HG03095 (cell line): ENCODE results near the gene SPTLC1.
"Not testable (repeated sequence)": the region's sequence is repeated elsewhere in the genome, so short reads cannot be mapped to it uniquely, and the experiment has no call there.

Source experiments
- ATAC-seq: cut with Tn5 transposase; IDR thresholded peaks from one replicate; pipeline ENCODE4 v1.9.1; 2021; ENCODE audit warnings: moderate library complexity; ENCODE audit not compliant: unreplicated experiment

SPTLC1 gene, protein sequence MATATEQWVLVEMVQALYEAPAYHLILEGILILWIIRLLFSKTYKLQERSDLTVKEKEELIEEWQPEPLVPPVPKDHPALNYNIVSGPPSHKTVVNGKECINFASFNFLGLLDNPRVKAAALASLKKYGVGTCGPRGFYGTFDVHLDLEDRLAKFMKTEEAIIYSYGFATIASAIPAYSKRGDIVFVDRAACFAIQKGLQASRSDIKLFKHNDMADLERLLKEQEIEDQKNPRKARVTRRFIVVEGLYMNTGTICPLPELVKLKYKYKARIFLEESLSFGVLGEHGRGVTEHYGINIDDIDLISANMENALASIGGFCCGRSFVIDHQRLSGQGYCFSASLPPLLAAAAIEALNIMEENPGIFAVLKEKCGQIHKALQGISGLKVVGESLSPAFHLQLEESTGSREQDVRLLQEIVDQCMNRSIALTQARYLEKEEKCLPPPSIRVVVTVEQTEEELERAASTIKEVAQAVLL

DNA sequence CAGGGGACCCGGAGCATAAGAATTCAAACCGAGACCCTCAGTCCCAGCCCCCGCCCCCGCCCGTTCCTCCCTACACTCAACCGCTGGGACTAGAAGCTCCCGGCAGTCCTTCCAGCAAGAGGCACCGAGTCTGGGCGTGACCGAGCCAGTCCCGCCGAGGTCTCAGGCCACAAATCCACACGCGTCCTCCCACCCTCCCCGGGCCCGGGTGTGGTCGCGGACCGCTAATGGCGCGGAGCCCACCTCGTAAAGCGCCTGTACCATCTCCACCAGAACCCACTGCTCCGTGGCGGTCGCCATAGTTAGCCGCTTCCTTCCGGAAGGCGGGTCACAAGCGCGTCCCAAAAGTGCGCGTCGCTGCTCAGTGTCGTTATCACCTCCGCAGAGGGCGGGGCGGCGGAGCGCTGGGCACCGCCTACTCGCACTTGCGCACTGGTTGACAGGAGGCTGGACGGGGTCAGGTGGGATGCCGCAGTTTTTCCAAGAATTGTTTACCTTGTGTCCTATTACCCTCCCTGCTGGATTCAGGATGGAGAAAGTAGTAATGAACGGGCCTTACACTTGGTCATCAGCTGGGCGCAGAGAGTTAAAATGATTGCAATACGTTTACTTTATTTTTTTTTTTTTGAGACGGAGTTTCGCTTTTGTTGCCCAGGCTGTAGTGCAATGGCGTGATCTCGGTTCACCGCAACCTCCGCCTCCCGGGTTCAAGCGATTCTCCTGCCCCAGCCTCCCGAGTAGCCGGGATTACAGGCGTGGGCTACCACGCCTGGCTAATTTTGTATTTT lies at the start of gene SPTLC1:
TSS of gene SPTLC1 (minus strand) at position 343 of the 788 bp plus-strand sequence. CDS start at position 300, 43 bp downstream.
- peak; percentile 98 for ATAC-seq

DNA sequence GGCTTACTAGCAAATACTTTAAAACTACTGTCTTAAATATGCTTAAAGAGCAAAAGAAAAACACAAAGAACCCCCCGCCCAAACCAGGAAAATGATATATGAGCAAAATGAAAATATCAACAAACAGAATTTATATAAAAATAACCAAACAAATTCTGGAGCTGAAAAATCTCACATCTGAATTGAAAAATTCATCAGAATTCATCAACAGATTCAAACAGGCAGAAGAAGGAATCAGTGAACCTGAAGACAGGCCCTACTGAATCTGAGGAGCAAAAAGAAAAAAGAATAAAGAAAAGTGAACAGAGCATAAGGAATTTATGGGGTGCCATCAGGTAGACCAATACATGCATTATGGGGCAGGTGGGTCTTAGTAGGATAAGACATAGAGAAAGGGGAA lies 49.8 kb upstream of the SPTLC1 start:
- ATAC-seq: no peak

DNA sequence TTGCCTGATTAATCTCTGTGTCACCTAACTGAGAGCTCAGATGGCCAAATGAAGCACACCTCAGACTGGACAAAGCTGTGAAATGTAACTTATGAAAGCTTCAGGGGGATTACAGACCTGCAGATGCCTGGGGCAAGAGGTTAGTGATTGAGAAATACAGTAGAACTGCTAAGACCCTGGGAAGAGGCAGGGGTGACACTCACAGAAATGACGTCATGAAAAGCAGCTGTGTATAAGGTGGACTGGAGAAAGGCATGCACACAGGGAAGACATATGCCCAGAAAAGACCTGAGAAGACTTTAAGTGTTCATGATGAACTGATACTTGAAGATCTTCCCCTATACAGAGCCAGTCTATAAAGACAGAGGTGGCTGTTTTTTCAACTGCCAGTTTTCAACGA lies 49.3 kb upstream of the SPTLC1 start:
- ATAC-seq: no peak

DNA sequence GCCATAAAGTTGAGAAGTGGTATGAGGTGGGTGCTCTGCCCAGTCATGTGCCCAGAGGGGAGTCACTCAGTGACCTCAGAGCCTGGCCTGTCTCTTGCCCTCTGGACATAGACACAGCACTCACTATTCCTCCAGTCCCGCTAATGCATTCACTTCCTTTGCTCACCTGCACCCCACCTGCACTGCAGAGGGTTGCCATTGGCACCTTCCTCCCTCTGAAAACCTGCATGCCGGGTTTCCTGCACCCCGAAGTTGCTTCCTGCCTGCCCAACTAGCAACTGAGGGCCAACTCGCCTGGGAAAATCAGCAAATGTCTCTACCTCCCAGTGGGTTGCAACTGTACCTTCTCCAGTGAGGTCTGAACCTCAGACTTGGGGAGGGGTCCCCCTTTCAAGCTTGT lies 48.1 kb upstream of the SPTLC1 start:
- ATAC-seq: no peak

DNA sequence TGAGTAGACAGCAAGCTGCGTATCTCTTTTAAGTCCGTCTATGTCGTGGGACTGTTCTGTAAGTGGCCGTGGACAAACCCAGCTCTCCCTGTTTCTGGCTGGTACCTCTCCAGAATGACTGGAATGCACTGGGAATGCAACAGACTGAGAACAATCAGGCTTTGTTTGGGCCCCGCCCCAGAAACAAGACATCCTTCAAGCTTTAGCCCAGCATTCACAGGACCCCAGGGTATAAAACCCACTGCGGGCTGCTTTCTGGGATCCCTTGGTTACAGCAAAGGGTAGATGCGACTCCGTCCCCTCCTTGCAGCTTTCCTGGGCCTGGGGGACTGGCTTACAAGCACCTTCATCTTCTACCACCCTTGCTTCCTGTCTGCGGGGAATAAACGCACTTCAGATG lies 45.6 kb upstream of the SPTLC1 start:
- no peak for ATAC-seq

DNA sequence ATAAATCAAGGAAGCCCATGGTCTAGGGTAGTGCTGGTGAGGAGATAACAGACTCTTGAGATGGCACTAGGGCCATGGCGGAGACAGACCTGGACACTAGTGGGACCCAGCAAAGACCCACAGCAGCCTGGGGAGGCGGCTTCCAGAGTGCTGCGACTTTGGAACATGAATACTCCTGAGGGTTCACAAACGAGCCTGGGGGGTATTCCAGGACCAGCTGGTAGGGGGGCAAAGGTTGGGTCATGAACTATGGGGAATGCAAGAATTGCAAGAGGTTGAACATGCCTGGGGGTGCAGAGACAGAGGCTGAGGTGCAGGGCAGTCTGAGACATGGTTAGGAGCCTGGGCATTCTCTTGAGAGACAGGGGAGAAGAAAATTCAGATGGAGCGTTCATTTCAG lies 43.8 kb upstream of the SPTLC1 start:
- ATAC-seq: no peak

DNA sequence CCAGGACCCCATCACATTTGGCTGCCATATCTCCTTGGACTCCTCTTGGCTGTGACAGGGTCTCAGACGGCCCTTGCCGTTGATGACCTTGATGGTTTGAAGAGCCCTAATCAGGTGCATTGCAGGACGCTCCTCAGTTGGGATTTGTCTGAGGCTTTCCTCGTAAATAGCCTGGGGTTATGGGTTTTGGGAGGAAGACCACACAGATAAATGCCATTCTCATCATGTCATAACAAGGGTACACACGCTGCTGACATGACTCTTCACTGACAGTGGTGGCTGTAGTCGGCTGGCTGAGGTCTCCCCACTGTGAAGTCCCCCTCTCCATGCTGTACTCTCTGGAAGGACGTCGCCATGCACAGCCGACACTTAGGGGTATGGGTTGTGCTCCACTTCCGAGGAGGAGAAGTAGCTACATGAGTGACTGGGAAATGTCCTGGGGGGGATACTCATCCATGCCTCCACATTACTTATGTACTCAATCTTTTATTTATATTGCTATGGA lies 42.9 kb upstream of the SPTLC1 start:
- ATAC-seq: no peak

DNA sequence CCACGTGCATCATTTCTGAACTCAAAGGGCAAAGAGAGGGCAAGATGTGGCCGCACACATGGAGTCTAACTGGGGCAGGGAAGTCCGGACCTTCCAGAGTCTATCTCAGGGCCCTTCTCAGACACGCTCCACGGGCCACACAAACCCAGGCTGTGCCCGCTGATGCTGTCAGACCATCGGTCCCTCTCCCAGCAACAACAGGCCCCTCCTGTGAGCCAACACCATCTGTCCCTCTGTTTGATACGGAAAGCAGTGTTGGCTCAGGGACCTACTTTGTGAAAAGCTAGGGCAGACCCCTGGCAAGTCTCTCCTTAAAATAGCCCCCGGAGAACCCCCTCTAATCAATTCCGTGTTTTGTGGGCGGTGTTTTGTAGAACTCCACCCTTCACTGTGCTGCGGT lies 40.5 kb upstream of the SPTLC1 start:
- ATAC-seq: not testable (repeated sequence)

DNA sequence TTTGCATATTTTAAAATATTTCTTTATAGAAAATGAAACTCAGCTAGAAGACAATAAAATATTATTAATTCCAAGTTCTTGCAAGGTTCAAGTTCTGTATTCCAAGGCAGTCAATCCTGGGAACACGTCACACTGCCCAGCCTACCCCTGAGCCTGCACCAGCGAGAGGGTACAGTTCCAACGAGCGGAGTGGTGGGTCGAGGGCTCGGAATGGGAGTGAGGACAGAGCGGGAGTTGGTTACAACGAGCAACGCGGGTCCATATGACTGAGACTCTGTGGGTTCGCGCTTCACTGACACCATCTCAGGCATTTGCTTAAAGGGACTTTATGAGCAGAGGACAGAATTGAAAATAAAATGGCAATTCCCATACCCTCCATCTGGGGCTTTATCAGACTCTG lies 40.0 kb upstream of the SPTLC1 start:
- ATAC-seq: no peak

DNA sequence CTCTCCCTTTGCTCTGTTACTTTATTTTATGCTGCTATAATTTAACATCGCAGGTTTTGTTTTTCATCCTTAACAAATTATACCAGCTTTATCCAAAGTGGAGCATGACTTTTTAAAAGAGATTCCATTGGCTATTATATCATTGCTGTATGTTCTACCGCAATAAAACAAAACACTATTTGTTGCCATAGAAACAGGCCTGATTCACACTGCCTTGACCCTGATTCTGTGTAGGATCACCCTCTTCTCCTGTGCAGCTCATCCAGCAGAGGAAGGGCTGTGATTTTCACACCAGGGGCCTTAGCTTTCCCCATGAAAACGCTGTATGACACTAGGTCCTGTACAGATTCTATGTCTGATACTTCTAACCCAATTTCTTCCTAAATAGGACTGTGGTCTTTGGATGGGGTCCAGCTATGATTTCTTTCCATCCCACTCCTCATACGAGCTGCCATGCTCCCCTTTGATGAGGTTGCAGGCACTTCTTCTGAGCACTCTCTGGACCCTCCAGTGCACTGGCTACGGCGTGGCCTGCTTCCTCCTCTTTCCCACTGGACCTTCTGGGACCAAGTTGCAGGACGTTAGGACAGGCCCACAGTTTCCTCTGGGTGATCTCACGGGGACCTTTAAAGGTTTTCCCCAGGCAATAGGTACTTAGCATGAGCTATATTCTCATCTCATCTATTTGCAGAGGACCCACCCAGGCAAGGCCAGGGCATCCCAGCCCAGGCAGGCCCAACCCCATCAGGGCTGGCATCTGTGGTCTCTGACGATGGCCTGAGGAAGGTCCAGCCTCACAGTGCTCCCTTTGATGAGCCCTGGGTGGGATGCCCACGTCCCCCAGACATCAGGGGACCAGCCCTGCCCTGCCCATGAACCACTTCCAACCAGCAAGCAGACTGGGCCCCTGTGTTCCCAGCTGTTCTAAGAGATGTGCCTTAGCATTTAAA lies 38.5 kb upstream of the SPTLC1 start:
- not testable (repeated sequence) for ATAC-seq

DNA sequence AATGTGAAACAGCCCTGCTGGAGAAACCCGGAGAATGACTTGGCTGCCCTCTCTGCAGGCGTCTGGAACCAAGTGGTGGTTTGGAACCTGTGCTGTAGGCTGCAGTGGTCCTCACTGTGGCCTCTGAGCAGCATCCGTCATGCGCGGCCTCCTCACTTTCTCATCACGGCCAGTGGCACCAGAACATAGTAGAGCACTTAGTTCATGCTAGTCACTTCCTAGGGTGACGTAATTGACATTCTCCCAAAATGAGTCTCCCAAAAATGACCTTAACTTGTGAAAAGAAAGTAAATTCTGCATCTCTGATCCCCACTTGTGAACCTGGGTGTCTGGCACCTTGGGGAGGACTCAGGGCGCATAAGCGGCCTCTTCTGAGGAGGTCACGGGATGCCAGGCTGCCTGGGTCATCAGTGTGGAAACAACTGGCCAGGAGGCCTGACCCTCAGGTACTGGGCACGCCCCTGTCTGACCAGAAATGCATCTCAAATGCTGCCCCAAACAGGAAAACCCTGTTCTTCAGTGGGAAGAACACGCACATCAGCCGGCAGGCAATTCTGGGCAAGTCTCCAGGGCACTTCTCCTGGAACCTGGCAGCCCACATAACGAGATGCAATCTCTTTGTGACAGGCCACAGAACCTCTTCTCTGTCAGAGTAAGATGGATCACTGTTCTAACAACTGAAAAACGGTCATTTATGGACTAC lies 36.6 kb upstream of the SPTLC1 start:
- ATAC-seq: no peak

DNA sequence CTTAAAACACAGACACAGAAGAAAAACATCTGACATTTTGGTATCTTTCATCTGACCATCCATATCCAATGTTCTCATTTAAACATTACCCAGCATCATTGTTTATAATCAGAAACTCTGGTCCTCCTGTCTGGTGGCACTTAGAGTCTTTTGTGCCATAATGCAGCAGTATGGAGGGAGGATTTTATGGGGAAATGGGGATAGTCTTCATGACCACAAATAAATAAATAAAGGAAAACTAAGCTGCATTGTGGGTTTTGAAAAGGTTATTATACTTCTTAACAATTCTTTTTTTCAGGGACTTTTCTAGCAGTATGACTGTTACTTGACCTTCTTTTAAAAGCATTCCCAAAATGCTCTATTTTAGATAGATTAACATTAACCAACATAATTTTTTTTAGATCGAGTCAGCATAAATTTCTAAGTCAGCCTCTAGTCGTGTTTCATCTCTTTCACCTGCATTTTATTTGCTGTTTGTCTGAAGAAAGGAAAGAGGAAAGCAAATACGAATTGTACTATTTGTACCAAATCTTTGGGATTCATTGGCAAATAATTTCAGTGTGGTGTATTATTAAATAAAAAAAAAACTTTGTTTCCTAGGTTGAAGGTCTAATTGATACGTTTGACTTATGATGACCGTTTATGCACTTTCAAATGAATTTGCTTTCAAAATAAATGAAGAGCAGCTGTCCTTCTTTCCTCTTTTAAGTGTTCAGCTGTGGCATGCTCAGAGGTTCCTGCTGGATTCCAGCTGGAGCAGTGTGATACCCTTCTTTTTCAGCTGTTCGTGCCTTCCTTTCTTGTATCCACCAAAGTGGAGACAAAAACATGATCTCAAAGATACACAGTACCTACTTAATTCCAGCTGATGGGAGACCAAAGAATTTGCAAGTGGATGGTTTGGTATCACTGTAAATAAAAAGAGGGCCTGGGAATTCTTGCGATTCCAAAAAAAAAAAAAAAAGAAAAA lies 35.6 kb upstream of the SPTLC1 start:
- ATAC-seq: not testable (repeated sequence)

DNA sequence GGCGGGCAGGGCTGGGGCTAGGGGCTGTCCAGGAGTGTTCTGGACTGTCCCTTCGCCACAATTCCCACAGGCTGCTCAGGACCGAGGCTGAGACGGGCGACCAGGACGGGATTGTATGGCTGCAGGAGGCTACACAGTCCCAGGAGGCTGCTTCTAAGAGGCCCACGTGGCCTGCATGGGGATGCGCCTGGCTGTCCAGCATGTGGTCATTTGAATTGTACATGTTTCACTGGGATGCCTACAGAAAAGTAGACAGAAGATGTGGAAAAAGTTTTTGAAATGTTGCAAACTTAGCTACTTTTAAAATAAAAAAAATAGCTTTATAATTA lies 32.6 kb upstream of the SPTLC1 start:
- no peak for ATAC-seq

DNA sequence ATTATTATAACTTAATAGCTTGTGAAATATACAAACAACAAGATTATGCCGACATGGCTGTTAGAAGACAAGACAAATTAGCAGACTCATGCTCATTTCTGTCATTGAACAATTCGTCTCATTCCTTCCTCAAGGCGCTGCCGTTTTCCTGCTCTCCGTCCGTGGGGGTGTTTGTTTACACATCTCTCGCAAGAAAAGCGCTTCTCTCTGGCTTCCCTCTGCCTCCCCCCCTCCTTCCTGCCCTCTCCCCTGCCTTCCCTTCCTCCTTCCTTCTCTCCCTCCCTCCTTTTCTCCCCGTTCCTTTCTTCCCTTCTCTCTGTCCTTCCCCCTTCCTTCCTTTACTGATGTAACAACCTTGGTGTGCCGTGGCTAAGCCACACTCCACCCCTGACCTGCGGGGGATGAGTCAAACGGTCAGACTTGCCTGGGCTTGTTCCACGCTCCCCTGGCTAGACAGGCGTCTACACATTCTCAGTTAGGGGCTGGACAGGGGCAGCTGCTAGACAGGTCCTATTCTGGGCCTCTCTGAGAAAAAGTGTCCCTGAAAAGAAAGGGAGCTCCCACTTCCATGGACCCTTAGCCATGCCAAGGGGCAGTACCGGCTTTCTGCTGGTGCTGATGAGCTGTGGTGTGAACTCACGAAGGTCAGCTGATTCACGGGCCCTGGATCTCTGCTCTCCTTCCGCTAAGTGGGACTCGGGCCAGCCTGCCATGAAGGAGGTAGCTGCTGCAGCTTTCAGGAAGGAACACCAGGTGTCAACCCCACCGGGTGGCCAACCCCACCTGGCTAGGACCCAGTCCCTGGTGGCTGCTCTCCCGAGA lies 32.0 kb upstream of the SPTLC1 start:
- peak; percentile 64 for ATAC-seq

DNA sequence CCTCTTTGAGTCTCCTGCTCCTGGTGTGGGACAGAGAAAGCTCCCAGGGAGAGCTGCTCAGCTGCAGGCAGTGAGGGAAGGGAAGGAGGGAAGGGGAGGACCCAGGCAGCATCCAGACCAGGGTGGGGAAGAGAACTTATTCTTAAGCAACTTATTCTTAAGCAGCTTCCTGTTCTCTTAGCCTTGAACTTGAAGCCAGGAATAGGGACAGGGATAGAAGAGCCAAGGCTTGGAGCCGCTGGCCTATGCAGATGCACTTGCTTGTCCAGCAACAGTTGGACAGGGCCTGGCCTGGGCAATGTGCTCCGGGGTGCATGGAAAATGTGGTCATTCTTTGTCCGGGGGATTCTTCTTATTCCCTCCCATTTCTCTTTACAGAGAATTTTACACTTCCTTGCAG lies 31.4 kb upstream of the SPTLC1 start:
- no peak for ATAC-seq

DNA sequence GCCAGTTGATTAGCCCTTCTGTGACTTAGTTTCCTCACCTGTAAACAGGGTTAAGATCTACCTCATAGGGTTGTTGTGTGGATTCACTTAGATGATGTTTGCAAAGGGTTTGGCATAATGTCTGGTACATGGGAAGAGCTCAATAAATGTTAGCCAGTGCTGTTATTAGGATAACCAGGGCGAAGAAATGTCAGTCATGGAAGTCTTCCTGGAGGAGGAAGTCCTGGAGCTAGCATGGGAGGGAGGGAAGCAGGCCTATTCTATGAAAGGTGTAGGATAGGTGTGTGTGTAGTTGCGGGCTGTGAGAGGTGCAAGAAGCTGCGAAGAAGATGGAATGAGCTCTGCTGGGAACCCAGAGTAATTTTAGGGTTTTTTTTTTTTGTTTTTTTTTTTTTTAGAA lies 30.6 kb upstream of the SPTLC1 start:
- ATAC-seq: not testable (repeated sequence)

DNA sequence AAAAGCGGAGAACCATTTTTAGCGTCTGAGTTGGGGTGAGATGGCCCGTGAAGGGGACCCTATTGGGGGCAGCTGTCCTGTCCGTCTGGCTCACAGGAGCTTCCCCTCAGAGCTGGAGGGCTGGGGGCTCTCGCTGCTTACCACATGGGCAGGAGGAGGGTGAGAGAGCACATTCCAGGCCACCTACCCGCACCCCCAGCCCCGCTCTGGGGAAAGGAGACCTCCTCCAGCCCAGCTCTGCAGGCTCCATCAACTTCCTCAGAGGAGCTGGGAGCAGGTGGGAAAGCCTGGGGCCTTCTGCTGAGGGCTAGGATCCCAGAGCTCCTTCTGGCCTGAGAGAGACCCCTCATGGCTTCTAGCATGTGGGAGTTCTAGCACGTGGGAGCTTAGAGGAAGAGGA lies 27.1 kb upstream of the SPTLC1 start:
- ATAC-seq: no peak
